H1 (cell line): ENCODE results near the gene ZNF511. TPM values are rescaled to one million over a fixed set of nuclear protein-coding genes. Genes with fewer than 3 reads are reported as not detected.

ENCODE experiments used
- CBX5 ChIP-seq: fragments of 300-800, 300-1000 bp; sonication (generic); IDR thresholded peaks from 2 replicates; pipeline ENCODE4 v1.7.1; 2016; ENCODE audit warnings: antibody characterized with exemption, low read length, low read depth
- TAF7 ChIP-seq: optimal IDR thresholded peaks from 2 replicates; pipeline ENCODE3; 2011; ENCODE audit warnings: low read depth, mild to moderate bottlenecking, inconsistent platforms, low read length, moderate library complexity, borderline replicate concordance
- polyA plus RNA-seq, 7 experiments: library from polyadenylated mRNA; depleted of rRNA in 3 of 7; stranded (reverse) in 5 of 7; unstranded in 2 of 7; fragments of >200 nt in 5 of 7; fragments of 200-250 nt in 2 of 7; gene quantifications; 1 replicate in 5 of 7; 2 replicates in 1 of 7; 4 replicates in 1 of 7; pipeline versions ENCODE4 v1.2.1 to v1.2.3, GENCODE V29; 2011 to 2013; ENCODE audit warnings: missing spikeins in 2 of 7, mixed read lengths in 2 of 7
- total RNA-seq: library from RNA; stranded (reverse); fragmentation: NEBNext Ultra II Directional; extraction: Animal tissue kit (Norgen Biotek cat#: 25700); gene quantifications from 2 replicates; pipeline ENCODE4 v1.2.1, GENCODE V29; 2021
- TF ChIP-seq, protein P1 (sequence below), 3 experiments: IDR thresholded peaks; 1 replicate in 2 of 3; 2 replicates in 1 of 3; pipeline versions ENCODE4 v1.5.1 to v1.6.1; 2011; ENCODE audit warnings: low read length in 3 of 3, mild to moderate bottlenecking in 3 of 3, inconsistent platforms in 2 of 3, low read depth in 1 of 3, moderate library complexity in 1 of 3; ENCODE audit not compliant: insufficient read depth in 1 of 3; ENCODE audit errors: control extremely low read depth in 1 of 3

ZNF511 gene
- total and polyA plus RNA-seq, 2 of the 8 experiments (the other 6 are each of a cell fraction or from before 2014, with no cell fraction given) = 55.4 to 71.7 TPM

DNA sequence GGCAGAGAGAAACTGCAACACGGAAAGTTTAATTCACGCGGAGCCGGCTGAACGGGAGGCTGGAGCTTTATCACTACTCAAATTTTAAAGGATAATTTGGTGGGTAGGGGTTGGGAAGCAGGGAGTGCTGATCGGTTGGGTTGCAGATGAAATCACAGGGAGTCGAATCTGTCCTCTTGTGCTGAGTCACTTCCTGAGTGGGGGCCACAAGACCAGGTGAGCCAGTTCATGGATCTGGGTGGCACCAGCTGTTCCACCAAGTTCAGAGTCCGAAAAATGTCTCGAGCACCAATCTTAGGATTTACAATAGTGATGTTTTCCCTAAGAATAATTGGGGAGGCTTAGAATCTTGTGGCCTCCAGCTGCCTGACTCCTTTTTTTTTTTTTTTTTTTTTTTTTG is 34.8 kb downstream of the ZNF511 start (continued):
- TF ChIP-seq, protein P1, sequence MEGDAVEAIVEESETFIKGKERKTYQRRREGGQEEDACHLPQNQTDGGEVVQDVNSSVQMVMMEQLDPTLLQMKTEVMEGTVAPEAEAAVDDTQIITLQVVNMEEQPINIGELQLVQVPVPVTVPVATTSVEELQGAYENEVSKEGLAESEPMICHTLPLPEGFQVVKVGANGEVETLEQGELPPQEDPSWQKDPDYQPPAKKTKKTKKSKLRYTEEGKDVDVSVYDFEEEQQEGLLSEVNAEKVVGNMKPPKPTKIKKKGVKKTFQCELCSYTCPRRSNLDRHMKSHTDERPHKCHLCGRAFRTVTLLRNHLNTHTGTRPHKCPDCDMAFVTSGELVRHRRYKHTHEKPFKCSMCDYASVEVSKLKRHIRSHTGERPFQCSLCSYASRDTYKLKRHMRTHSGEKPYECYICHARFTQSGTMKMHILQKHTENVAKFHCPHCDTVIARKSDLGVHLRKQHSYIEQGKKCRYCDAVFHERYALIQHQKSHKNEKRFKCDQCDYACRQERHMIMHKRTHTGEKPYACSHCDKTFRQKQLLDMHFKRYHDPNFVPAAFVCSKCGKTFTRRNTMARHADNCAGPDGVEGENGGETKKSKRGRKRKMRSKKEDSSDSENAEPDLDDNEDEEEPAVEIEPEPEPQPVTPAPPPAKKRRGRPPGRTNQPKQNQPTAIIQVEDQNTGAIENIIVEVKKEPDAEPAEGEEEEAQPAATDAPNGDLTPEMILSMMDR (IDR thresholded peaks at IDR 0.05; ENCODE audit: control extremely low read depth in 1 of 3, insufficient read depth in 1 of 3, low read depth in 1 of 3, low read length in 3 of 3) = no peak
- TF ChIP-seq CBX5 (no peak), TAF7 (no peak)
